ENCODE results near the gene A2M.
"Not testable (repeated sequence)": the region's sequence is repeated elsewhere in the genome, so short reads cannot be mapped to it uniquely, and the experiment has no call there.

The A2M gene

GRCh38 chr12:9115731-9116559 is at the start of gene A2M:
A2M (minus strand) TSS chr12:9115919; CDS start chr12:9115849, 70 bp downstream.
- no peak for FAIRE-seq

- FAIRE-seq, result no peak
Measured at GRCh38 chr12:9163392-9163791, 47.7 kb upstream of the A2M start.

- no peak for FAIRE-seq
Measured at GRCh38 chr12:9156119-9156518, 40.4 kb upstream of the A2M start.

- FAIRE-seq, result no peak
Measured at GRCh38 chr12:9149372-9149771, 33.7 kb upstream of the A2M start.

GRCh38 chr12:9148926-9149325 is 33.2 kb upstream of the A2M start:
- FAIRE-seq, result no peak

GRCh38 chr12:9147461-9147860 is 31.7 kb upstream of the A2M start:
- no peak for FAIRE-seq

GRCh38 chr12:9144730-9145106 is 29.0 kb upstream of the A2M start:
- FAIRE-seq, result no peak

GRCh38 chr12:9143929-9144729 is 28.4 kb upstream of the A2M start:
- FAIRE-seq, result no peak

- FAIRE-seq, result no peak
Measured at GRCh38 chr12:9143137-9143536, 27.4 kb upstream of the A2M start.

- not testable (repeated sequence) for FAIRE-seq
Measured at GRCh38 chr12:9139588-9140290, 24.0 kb upstream of the A2M start.

- FAIRE-seq, result no peak
Measured at GRCh38 chr12:9135903-9136310, 20.2 kb upstream of the A2M start.

- no peak for FAIRE-seq
Measured at GRCh38 chr12:9134981-9135628, 19.4 kb upstream of the A2M start.

GRCh38 chr12:9133216-9133916 is 17.6 kb upstream of the A2M start:
- no peak for FAIRE-seq

- no peak for FAIRE-seq
Measured at GRCh38 chr12:9132008-9132535, 16.4 kb upstream of the A2M start.

- FAIRE-seq, result no peak
Measured at GRCh38 chr12:9130244-9130643, 14.5 kb upstream of the A2M start.

GRCh38 chr12:9127936-9128663 is 12.4 kb upstream of the A2M start:
- FAIRE-seq, result no peak

GRCh38 chr12:9127484-9127883 is 11.8 kb upstream of the A2M start:
- FAIRE-seq, result no peak

GRCh38 chr12:9124383-9125031 is 8.8 kb upstream of the A2M start:
- FAIRE-seq, result no peak

GRCh38 chr12:9123781-9124382 is 8.2 kb upstream of the A2M start:
- no peak for FAIRE-seq

- no peak for FAIRE-seq
Measured at GRCh38 chr12:9122091-9122609, 6.4 kb upstream of the A2M start.
